HG03103 (cell line): ENCODE measurements around the gene IPO8.
"Not testable (repeated sequence)": the region's sequence is repeated elsewhere in the genome, so short reads cannot be mapped to it uniquely, and the experiment has no call there.

Experiments
- ATAC-seq: cut with Tn5 transposase; IDR thresholded peaks from one replicate; pipeline ENCODE4 v1.9.1; 2021; ENCODE audit warnings: low read depth; ENCODE audit not compliant: unreplicated experiment

IPO8 gene

DNA sequence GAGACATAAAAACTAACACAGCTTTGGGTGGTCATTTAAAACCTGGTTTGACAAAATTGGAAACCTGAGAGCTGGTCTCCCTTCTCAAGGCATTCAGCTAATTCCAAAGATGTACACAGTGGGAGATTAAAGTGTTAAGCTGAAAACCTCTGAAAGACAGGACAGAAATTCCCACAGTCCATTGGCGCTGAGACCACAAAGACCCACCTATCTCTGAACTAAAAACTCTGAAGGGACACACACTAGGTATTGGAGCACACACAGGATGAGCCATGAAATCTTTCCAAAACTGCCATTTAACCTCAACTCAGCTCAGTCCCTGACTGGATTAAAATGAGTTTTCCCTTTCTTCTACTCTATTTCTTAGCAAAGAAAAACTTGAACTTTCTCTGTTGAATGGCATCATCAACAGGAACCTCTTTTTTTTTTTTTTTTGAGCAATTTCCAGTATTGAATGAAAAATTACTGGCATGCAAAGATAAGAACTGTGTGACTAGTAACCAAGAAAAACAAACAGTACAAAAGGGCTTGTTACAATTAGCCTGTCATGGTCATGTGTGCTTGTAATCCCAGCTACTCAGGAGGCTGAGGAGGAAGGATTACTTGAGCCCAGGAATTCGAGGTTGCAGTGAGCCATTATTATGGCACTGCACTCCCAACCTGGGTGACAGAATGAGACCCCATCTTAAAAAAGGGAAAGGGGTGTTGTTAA lies 82.4 kb downstream of the IPO8 start:
- no peak for ATAC-seq

DNA sequence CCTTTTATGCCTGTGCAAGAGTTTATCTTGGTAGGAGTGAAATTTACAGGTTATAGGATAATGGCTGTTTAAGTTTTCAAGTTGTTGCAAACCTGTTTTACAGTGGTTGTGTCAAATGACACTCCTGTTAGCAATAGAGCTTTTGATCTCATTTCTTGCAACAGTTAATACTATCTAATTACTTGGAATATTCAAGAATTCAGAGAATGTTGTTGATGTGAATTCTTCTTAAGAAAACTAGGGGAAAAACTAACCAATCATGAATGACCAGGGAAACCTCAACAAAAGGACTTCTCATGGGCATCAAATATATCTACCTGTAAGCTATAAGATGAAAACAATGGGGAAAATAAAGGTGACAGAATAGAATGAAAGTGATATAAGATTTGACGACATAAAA lies 85.0 kb downstream of the IPO8 start:
- ATAC-seq = no peak

DNA sequence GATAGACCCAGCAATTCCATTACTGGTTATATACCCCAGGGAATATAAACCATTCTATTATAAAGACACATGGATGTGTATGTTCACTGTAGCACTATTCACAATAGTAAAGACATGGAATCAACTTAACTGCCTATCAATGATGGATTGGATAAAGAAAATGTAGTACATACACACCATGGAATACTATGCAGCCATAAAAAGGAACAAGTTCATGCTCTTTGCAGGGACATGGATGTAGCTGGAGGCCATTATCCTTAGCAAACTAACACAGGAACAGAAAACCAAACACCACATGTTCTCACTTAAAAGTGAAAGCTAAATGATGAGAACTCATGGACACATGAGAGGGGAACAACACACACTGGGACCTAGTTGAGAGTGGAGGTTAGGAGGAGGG lies 85.8 kb downstream of the IPO8 start:
- not testable (repeated sequence) for ATAC-seq

DNA sequence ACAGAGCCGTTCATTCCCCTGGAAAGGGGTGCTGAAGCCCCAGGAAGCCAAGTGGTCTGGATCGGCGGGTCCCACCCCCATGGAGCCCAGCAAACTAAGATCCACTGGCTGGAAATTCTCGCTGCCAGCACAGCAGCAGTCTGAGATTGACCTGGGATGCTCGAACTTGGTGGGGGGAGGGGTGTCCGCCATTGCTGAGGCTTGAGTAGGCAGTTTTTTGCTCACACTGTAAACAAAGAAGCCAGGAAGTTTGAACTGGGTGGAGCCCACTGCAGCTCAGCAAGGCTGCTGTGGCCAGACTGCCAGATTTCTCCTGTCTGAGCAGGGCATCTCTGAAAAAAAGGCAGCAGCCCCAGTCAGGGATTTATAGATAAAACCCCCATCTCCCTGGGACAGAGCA lies 91.4 kb downstream of the IPO8 start:
- not testable (repeated sequence) for ATAC-seq

DNA sequence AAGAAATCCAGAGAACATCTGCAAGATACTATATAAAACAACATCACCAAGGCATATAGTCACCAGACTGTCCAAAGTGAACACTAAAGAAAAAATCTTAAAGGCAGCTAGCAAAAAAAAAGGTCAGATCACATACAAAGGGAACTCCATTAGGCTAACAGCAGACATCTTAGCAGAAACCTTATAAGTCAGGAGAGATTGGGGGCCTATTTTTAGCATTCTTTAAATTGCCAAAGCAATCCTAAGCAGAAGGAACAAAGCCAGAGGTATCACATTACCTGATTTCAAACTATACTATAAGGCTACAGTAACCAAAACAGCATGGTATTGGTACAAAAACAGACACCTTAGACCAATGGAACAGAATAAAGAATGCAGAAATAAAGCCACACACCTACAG lies 92.5 kb downstream of the IPO8 start:
- no peak for ATAC-seq

DNA sequence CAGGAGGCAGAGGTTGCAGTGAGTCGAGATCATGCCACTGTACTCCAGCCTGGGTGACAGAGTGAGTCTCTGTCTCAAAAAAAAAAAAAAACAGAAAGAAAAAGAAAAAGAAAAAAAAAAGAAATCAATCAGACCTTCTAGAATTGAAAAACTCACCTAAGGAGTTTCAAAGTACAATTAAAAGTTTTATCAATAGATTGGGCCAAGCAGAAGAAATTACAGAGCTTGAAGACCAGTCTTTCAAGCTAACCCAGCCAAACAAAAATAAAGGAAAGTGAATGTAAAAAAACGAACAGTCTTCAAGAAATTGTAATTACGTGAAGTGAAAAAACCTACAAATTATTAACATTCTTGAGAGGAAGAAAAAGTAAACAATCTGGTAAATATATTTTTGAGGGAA lies 93.0 kb downstream of the IPO8 start:
- ATAC-seq = no peak

DNA sequence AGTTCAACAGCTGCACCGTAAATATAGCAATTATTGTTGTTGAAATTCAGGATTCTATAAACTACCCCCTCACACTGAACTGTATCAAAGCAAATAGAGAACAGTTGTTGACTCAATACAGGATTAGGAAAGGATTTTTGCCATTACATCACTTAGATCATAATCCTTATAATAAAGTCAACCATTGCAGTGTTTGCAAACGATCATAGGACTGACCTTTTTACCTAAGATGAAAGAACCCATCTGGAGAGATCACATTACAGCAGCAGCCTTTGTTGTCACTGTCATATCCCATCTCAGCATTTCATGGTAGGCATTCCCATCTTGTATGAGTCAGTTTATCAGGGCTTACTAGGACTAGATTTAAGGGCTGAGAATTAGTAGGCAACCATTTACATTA lies 96.1 kb downstream of the IPO8 start:
- ATAC-seq = no peak

DNA sequence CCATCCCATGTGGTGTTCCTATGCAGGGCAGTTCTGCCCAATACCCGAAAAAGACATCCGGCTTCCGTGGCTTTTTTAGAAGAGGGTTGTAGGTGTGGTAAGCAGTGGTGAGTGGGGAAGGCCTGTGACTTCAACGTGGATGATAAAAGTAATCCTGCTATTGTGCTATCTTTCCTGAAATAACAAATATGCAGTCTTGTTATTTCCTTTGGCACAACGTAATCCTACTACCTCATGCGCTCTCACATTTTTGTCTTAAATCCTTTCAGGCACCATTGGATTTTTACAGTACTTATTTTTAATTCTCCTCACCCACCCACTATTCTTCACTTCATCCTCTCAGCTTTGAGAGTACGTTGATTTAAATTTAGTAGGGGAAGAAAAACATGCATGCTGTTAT lies 96.8 kb downstream of the IPO8 start:
- ATAC-seq = no peak

DNA sequence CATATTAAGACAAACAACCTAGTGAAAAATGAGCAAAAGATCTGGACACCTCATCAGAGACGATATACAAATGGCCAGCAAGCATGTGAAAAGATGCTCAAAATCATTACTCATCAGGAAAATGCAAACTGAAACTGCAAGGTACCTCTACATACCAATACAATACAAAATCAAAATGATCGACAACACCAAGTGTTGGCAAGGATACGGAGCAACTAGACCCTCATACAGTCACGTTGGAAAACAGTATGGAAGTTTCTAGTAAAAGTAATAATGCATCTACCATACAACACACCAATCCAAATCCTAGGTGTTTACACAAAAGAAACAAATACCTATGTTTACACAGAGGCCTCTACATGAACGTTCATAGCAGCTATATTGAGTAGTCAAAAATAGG lies 99.9 kb downstream of the IPO8 start:
- no peak for ATAC-seq

DNA sequence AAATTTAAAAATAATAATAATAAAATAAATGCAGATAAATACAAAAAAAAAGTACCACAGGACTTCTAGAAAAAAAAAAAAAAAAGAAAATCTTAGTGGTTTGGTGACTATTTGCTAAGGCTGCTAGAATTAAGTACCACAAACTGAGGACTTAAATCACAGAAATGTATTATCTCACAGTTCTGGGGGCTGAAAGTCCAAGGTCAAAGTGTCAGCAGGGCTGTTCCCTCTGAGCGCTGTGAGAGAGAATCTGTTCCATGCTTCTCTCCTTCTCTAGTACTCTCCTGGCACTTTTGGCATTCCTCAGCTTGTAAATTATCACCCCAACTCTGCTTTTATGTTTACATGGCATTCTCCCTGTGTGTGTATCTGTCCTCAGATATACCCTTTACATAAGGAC lies 101.2 kb downstream of the IPO8 start:
- ATAC-seq = no peak

DNA sequence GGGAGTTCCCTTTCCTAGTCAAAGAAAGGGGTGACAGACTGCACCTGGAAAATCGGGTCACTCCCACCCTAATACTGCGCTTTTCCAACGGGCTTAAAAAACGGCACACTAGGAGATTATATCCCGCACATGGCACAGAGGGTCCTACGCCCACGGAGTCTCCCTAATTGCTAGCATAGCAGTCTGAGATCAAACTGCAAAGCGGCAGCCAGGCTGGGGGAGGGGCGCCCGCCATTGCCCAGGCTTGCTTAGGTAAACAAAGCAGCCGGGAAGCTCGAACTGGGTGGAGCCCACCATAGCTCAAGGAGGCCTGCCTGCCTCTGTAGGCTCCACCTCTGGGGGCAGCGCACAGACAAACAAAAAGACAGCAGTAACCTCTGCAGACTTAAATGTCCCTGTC lies 107.1 kb downstream of the IPO8 start:
- ATAC-seq = not testable (repeated sequence)

DNA sequence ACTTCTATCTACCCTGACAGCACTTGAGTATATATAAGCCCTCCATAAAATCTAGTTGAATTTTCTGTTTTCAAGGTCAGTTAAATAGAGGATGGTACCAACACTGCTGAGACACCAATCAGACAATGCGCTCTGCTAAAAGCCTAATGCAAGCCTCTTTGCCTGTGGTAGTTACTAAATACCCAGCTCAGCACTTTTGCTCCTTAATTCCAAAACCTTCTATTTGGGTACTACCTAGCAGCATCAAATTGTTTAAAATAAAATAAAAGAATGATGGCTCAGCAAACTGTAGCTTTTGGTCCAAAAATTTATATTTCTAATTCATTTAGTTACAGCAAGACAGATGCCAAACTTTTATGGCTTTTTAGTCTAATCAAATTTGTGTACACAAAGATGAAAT lies 107.9 kb downstream of the IPO8 start:
- ATAC-seq = no peak

DNA sequence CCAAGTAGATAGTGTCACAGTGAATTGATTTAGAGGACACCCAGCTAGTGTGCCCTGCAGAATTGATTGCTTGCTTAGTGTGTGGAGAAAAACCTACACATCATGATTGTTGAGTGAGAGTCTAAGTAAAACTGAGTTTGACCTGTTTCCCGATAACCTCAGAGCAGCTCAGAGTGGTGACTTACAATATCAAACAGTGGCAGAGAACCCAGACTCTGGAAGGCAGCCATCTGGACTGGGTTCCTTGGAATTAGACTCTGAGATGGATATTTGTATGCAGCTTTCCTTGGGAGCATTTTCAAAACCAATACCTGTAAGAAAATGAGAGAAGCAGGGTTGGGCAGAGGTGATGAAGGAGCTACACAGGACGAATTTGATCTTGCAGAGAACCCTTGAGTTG lies 109.8 kb downstream of the IPO8 start:
- no peak for ATAC-seq

DNA sequence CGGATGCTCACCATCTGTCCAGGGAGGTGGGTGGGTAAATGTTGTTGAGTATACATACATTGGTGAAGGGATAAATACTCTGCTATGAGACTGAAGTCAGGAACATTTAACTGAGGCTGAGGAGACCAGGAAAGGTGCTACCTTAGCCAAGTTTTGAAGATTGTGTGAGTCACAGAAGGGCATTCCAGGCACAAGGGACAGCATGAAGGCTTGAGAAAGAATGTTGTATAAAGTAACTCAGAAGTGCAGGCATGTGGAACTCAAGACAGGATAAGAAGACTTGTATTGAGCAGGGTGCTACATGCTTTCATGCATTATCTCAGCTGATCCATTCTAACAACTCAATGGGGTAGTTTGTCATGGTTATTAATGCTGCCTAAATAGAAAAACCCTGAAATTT lies 112.7 kb downstream of the IPO8 start:
- no peak for ATAC-seq

DNA sequence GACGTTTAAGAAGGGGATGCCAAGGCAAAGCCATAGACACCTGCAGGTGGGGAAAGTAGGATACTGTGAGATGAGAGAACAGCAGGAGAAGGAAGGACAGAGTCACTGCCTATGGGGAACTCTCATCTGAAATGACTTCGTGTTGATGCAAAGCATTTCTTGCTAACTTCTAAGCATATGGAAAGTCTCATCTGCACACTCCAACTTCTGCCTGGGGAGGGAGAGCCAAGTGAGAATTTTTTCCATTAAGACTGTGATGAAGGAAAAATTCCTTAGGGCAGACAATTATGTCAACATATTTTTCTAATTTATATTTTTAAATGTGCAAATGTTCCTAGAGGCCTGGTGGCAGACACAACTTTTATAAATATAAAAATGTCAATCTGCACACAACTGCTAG lies 115.3 kb downstream of the IPO8 start:
- no peak for ATAC-seq
